Activated CD8-positive, alpha-beta memory T cell treated with anti-CD3 and anti-CD28 coated beads, Interleukin-2, amount 50 U/mL, for 24 hours (primary cell): ENCODE results near the gene MGAT4A.
"Not testable (repeated sequence)": the region's sequence is repeated elsewhere in the genome, so short reads cannot be mapped to it uniquely, and the experiment has no call there.

Experiments
- DNase-seq: peaks from one replicate; pipeline ENCODE4 v3.0.0-alpha.2; 2020; ENCODE audit errors: extremely low read depth

Gene MGAT4A

DNA sequence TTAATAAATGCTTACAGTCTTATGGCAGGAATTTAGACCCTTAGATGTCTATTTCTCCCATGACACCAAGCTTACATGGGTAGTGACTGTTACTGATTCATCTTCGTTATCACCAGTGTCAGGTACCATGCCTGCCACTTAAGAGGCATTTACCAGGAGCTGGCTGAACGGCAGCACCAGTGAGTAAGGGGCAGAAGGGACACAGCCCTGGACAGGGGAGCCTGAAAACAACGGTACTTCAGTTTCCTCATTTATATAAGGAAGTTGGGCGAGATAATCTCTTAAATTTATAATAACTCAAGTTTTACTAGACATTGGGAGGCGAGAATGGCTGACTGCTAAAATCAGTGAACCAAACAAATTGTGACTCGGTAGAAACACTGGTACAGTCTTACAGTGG is 123.8 kb downstream of the MGAT4A start:
- DNase-seq = no peak

GRCh38 chr2:98606431-98606830 is 124.5 kb downstream of the MGAT4A start:
- no peak for DNase-seq

DNA sequence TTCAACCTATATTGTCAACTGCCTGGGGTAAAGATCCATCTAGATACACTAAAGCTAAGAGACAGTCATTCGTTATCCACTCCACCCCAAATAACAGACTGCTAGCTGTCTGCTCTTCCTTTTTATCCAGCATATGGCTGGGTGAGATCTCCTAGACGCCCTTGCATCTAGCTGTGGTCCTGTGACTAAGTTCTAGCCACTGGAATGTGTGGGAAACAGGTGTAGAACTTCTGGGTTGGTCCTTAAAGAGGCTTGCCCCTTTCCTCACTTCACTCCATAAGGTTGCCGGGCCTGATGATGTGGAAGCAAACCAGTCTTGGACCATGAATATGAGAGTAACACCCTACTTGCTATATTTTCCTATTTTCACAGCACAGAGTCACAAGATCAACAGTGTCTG is 125.9 kb downstream of the MGAT4A start:
- DNase-seq = no peak

DNA sequence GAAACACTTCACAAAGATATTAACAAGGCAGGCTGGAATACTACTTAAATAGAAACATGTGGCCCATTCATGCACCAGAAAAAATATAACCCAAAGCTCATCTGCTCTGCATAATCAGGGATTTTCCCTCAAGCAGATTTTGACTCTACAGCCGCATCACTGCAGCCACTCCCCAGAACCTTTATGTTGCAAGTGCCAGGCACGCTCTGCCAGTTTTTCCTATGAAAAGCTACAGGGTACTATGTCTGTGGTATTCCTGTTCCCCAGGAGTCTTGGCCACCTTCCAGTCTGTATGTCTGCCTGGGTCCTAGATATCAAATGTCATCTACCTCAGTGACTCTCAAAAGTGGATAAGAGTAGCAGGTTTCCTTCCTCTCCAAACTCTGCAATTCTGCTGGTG is 126.4 kb downstream of the MGAT4A start:
- no peak for DNase-seq

- no peak for DNase-seq
Measured at GRCh38 chr2:98601532-98602132, 129.3 kb downstream of the MGAT4A start.

GRCh38 chr2:98598781-98599428 is 132.0 kb downstream of the MGAT4A start:
- no peak for DNase-seq

- not testable (repeated sequence) for DNase-seq
Measured at GRCh38 chr2:98594665-98595064, 136.3 kb downstream of the MGAT4A start.

DNA sequence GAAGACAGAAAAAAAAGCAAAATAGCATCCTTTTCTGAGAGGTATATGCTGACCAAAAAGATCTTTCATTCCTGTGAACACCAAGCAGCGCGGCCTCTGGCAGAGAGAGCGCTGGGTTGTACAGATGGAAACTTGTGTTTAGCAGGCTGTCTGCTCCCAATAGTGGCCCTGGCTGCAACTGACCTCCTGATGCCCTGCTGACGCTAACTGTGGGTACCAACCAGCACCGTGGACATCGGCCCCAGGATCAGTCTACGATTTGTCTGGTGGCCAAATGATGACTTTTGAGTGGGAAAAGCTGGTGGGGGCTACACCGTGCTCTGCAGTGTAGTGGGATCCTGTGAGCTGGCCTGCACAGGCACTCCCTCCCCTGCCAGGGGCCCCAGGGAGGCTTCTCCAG is 138.4 kb downstream of the MGAT4A start:
- no peak for DNase-seq

GRCh38 chr2:98589489-98589888 is 141.4 kb downstream of the MGAT4A start:
- no peak for DNase-seq

- no peak for DNase-seq
Measured at GRCh38 chr2:98588880-98589431, 142.0 kb downstream of the MGAT4A start.

- DNase-seq = no peak
Measured at GRCh38 chr2:98586551-98587140, 144.3 kb downstream of the MGAT4A start.

DNA sequence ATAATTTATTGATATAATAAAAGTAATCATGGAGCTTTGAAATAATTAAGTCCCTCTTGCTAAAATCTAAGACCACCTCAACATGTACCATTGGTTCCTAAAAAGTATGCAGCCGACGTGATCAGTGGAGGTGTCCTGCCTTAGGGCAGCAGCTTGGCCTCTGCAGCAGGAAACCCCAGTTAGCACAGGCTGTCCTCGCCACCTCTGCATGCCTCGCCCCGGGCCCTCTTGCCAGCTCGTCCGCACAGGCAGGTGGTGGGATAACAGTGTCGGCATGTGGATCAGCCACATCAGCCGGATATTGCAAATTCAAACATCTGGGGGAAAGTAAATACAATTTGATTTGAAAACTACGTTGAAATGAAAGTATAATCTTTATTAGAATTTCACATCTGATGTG is 145.5 kb downstream of the MGAT4A start:
- DNase-seq = no peak

GRCh38 chr2:98583816-98584618 is 146.9 kb downstream of the MGAT4A start:
- DNase-seq = no peak

- no peak for DNase-seq
Measured at GRCh38 chr2:98583276-98583675, 147.7 kb downstream of the MGAT4A start.

DNA sequence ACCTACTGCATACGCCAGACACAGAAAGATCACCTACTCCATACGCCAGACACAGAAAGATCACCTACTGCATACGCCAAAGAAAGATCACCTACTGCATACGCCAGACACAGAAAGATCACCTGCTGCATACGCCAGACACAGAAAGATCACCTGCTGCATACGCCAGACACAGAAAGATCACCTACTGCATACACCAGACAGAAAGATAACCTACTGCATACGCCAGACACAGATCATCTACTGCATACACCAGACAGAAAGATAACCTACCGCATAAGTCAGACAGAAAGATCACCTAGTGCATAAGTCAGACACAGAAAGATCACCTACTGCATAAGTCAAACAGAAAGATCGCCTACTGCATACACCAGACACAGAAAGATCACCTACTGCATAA is 148.4 kb downstream of the MGAT4A start:
- no peak for DNase-seq

GRCh38 chr2:98580656-98581284 is 150.2 kb downstream of the MGAT4A start:
- DNase-seq = no peak

DNA sequence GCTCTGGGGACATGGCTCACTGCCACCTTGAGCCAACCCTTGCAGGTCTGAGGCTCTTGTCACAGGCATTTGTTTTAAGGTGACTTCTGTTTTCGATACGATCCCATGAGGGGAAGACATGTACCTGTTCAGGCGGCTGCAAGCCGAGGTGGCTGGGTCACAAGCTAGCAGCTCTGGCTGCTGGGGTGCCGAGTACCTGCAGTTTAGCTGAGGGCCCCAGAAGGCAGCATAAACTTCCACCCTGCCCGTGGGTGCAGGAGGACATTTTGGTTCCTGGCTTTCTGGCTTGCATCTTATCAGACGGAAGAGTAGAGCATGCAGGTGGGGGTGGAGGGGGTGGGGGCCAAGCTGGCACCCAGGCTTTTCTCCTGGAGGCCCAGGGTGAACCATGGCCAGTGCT is 151.0 kb downstream of the MGAT4A start:
- no peak for DNase-seq

- no peak for DNase-seq
Measured at GRCh38 chr2:98578231-98578630, 152.7 kb downstream of the MGAT4A start.

DNA sequence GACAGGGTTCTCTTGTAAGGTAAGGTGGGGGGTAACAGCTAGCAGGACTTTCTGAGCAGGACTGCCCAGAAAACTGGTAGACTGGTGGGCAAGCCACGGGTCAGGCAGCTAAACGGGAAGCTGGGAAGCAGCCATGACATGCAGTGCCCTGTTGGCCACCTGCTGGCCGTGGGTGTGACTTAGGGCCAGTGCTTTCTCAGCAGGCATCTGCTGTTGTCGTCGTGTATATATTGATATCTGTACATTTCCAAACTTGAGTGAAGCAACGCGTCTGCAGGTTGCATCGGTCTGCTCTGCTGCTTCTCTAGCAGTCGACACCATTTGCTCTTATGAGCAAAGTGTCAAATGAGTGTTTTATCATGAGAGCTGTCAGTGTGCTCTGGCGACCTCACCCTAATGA is 153.6 kb downstream of the MGAT4A start:
- DNase-seq = no peak

DNA sequence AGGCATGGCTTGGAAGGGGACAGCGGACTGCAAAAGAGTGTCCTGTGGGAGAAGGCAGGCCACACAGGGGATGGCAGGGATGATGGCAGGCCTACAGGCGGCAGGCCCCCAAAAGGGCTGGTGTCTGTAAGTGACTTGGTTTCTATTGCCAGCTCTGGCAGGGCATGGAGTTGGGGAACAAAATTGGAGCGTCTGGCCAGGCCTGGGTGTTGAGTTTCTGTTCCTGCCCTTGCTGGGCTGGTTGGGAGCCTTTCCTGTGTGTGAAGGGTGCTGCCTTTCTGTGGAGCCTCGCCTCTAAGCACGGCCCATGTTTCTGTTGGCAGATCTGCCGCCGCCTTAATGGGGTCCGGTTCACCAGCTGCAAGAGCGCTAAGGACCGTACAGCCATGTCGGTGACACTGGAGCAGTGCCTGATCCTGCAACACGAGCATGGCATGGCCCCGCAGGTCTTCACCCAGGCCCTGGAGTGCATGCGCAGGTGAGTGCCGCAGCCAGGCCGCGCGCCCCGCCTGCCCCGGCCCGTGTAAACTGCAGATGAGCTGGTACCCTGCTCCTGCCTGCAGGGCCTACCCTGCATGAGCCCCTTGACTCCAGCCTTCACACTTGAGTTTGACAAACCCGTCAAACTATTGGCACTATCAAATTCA is 154.1 kb downstream of the MGAT4A start:
- no peak for DNase-seq

DNA sequence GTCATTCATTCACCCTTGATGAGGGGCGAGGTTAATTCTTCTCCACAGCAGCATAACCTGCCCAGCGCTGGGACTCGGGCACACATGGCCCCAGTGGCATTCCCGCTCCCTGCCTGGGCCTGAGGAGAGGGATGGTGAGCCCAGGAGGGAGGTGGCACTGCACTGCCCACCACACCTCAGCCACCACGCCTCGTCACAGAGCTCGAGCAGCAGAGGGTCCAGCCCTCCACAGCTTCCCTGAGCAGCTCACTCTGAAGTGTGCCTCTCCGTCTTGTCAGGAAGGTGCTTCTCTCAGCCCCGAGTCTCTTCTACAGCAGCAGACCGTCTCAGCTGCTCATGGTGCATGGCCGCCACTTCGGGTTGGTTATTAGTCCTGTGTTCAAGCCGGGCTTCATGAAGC is 157.5 kb downstream of the MGAT4A start:
- no peak for DNase-seq
